DND-41 (cell line): Measurements from ENCODE around the gene OR2V2.
"Not testable (repeated sequence)": the region's sequence is repeated elsewhere in the genome, so short reads cannot be mapped to it uniquely, and the experiment has no call there.

Source experiments
- EZH2 ChIP-seq: IDR thresholded peaks from 3 replicates; pipeline ENCODE4 v1.6.1; 2012; ENCODE audit warnings: borderline replicate concordance, low read depth, mild to moderate bottlenecking, moderate library complexity, low read length, inconsistent platforms; ENCODE audit not compliant: severe bottlenecking
- TF ChIP-seq, protein P1 (sequence below): IDR thresholded peaks from 2 replicates; pipeline ENCODE4 v1.5.1; 2012; ENCODE audit warnings: borderline replicate concordance, low read length, moderate library complexity, mild to moderate bottlenecking; ENCODE audit not compliant: poor library complexity, severe bottlenecking; ENCODE audit errors: extremely low read depth

DNA sequence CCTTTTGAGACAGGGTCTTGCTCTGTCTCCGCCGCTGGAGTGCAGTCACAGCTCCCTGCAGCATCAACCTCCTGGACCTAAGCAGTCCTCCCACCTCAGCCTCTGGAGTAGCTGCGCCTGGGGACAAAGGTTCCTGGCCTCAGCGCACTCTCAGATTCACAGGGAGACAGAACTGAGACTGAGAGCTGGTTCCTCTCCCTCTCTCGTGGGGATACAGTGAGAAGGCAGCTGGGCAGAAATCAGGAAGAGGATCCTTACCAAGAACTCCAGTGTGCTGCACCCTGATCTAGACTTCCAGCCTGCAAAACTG is 43.2 kb upstream of the OR2V2 start:
- TF ChIP-seq, protein P1, sequence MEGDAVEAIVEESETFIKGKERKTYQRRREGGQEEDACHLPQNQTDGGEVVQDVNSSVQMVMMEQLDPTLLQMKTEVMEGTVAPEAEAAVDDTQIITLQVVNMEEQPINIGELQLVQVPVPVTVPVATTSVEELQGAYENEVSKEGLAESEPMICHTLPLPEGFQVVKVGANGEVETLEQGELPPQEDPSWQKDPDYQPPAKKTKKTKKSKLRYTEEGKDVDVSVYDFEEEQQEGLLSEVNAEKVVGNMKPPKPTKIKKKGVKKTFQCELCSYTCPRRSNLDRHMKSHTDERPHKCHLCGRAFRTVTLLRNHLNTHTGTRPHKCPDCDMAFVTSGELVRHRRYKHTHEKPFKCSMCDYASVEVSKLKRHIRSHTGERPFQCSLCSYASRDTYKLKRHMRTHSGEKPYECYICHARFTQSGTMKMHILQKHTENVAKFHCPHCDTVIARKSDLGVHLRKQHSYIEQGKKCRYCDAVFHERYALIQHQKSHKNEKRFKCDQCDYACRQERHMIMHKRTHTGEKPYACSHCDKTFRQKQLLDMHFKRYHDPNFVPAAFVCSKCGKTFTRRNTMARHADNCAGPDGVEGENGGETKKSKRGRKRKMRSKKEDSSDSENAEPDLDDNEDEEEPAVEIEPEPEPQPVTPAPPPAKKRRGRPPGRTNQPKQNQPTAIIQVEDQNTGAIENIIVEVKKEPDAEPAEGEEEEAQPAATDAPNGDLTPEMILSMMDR = not testable (repeated sequence)
- not testable (repeated sequence) for TF ChIP-seq EZH2
